GM12801 (cell line): ENCODE measurements around the gene SIX4.

Experiments
- TF ChIP-seq, protein P1 (sequence below): IDR thresholded peaks from one replicate; pipeline ENCODE4 v1.5.1; 2011; ENCODE audit warnings: control low read depth; ENCODE audit not compliant: insufficient read length; ENCODE audit errors: extremely low read depth

SIX4 gene

DNA sequence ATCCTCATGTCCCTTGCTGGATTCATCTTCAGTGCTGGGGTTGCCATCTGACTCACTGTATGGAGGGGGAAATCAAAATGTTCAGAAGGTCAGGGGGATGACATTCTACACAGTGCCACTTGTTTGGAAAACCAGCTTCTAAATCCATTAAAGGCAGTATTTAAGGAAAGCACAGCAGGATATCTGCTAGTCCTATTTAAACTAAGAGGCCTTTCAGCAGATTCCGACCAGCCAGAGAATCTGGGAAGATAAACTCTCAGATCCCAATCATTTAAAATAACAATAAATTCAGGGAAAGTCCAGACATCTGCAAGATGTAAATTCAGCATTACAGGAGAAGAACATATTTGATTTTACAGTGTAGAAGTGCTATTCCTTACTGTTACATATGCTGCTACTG, 3.8 kb downstream of the SIX4 start:
- TF ChIP-seq, protein P1, sequence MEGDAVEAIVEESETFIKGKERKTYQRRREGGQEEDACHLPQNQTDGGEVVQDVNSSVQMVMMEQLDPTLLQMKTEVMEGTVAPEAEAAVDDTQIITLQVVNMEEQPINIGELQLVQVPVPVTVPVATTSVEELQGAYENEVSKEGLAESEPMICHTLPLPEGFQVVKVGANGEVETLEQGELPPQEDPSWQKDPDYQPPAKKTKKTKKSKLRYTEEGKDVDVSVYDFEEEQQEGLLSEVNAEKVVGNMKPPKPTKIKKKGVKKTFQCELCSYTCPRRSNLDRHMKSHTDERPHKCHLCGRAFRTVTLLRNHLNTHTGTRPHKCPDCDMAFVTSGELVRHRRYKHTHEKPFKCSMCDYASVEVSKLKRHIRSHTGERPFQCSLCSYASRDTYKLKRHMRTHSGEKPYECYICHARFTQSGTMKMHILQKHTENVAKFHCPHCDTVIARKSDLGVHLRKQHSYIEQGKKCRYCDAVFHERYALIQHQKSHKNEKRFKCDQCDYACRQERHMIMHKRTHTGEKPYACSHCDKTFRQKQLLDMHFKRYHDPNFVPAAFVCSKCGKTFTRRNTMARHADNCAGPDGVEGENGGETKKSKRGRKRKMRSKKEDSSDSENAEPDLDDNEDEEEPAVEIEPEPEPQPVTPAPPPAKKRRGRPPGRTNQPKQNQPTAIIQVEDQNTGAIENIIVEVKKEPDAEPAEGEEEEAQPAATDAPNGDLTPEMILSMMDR: no peak

DNA sequence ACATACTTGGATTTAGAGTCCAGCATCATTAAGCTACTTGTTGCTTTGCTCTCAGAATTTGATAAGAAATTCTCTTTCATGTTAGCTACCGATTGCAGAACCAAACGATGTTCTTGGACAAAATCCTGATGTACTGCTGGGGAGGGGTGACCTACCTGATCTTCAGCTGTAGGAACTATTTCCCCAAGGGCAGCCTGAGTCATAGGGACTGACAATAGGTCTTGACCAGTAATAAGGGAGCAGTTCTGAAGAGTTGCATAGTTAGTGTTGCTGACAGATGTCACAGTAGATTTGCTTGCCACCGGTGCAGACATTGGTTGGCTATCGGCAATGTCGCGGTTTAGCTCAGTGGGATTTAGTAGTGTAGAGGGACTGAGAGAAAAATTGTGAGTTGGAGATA, 10.6 kb downstream of the SIX4 start:
- TF ChIP-seq, protein P1: no peak

DNA sequence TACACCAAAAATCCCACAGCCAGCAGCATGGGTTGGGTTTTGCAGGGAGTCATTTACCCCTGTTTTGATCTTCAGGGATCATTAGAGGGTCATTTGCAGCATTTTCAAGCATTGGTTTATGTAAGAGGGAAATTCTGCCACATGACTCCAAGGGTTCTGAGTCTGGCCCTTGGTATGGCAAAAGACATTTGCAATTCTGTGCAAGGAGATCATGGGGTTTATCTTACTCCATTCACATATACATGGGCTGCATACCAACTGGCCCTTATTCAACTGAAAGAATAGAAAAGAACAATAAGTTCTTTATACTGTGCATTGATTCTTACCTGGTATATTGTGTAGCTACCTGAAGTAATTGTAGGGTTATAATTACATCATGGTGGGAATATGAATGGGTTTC, 13.7 kb downstream of the SIX4 start:
- TF ChIP-seq, protein P1: no peak

DNA sequence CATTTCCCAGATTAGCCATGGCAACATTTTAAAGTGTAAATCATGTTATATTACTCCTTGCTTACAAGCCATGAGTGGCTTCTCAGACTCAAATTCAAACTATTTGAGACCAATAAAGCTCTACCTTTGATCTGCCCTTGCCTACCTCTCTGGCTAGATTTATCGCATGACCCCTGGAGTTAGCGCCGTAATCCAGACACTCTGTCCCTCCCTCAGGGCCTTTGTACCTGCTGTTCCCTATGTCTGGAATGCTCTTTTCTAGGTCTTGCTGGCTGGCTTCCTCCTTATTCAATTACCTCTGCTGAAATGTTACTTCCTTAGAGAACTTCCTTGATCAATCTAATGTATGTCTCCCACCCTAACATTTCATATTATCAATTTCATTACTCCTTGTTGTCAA, 16.3 kb downstream of the SIX4 start:
- TF ChIP-seq, protein P1: no peak

DNA sequence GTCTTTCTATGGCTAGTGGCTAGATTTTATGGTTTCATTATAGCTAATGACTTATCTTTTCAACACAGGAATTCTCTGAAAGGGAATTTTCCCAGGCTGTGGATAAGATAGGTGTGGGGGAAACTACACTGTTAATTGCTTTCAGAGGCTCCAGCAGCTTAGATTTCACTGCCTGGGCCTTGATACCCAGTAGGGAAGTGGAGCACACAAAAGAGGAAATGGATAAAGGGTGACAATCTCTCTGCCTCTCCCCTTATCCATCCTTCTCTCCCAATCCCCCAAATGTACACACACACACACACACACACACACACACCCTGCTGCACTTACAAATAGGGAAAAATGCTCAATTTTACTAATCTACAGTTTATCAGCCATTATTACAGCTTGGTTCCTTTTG, 19.1 kb downstream of the SIX4 start:
- TF ChIP-seq, protein P1: no peak

DNA sequence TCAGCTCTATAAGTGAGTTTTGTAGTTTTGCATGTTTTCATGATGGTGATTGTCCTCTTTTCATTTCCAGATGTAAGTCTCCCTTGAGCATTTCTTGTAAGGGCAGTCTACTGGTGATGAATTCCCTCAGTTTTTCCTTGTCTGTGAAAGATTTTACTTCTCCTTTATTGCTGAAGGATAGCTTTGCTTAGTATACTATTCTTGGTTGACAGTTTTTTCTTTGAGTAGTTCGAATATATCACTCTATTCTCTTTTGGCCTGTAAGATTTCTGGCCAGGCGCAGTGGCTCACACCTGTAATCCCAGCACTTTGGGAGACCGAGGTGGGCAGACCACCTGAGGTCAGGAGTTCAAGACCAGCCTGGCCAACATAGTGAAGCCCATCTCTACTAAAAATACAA, 23.6 kb downstream of the SIX4 start:
- TF ChIP-seq, protein P1: no peak

DNA sequence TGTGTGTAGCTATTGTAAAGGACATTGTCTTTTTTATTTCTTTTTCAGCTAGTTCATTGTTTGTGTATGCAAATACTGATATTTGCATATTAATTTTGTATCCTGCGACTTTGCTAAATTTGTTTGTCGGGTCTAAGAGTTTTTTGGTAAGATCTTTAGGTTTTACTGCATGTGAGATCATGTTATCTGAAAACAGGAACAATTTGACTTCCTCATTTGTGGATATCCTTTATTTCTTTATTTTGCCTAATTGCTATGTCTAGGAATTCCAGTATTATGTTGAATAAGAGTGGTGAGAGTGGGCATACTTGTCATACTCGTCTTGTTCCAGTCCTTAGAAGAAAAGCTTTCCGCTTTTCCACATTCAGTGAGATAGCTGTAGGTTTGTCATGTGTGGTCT, 28.8 kb downstream of the SIX4 start:
- TF ChIP-seq, protein P1: no peak
